Measurements from ENCODE around the gene ZNF385B. TPM values are rescaled to one million over a fixed set of nuclear protein-coding genes. Genes with fewer than 3 reads are reported as not detected.

The ZNF385B gene
- total RNA-seq, 1 experiment from 2014 or later, result not detected

DNA sequence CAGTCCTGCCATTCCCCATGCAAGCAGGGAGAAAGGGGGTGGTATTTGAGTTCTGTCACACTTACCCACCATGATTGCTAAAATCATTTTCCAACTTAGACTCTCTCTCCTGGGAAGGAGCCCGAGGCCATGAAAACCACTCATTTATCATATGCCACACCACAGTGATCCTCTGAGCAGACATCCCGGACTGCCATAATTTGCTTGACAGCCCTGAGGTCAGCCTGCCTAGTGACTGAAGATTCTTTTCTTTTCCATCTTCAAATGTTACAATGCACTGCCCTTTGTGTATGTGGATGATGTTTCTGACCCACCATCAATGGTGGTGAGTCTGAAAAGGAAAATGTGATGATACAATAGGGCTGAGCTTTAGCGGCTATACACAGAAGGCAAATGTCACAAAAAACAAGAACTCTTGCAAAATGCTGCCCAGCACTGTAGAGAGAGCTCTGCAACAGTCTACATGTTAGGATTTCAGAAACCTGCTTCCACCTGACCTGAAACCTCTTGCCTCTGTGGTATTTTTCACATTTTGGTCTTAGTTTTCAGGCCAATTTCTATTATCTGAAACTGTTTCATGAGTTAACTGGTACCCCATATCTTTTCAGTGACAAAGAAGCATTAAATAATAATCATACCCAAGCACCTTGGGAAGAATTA, 272.8 kb downstream of the ZNF385B start:
- DNase-seq (ENCODE audit: low spot score), result no peak

DNA sequence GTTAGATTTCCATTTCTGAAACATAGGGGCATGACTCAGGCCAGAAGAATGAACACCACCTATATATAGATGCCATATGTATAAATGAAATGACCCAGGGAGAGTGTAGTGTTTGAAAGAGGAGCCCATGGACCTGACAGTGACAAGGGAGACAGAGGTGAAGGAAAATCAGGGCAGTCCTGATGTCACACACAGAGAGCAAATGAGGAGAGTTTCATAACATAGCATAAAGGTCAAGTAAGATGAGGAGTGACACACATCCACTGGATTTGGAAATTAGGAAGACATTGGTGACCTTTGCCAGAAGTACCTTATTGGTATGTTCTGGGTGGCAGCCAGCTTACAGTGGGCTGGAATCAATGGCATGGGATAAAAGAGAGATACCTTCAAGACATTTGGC, 276.7 kb downstream of the ZNF385B start:
- no peak for DNase-seq (ENCODE audit: low spot score)

DNA sequence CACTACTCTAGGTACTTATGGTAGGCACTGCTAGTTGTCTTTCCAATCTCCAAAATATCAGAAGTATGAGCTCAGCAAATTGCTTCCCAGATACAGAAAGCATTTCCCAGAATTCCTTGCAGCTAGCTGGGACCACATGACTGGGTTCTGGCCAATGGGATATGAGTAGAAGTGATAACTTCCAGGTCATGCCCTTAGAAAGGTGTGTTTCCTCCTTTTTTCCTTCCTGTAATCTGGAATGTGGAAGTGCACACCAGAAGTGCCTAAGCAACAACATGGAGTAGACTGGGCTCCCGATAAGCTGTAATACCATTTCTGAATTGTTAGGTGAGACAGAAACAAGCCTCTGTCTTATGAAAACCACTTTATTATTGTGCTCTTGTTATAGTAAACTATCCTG, 279.8 kb downstream of the ZNF385B start:
- DNase-seq (ENCODE audit: low spot score), result peak; percentile 11

DNA sequence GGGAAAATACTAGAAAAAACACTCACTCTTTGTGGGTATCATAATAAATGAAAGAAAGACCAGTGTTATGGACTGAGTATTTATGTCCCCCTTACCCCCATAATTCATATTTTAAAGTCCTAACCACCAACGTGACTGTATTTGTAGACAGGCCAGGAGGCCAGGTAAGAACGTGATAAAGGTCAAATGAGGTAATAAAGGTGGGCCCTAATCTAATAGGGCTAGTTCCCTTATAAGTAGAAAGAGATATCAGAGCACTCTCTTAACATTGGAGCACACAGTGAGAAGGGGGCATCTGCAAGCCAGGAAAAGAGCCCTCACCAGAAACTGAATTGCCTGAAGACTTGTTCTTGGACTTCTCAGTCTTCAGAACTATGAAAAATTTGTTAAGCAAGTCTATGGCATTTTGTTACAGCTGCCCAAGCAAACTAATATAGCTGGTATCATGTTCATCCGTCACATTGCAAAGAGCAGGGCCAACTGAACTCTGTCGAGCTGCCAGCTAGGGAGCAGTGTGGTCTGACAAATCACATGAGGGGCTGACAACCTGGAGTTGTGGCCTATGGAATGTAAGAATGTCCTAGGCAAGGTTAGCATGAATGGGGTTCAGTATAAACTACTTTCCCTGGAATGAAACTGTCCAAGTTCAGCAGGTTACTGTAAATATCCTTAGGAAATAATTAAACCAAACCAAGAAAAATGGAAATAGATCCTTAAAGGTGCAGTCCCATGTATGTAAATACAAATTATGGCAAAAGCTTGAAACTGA, 280.9 kb downstream of the ZNF385B start:
- no peak for DNase-seq (ENCODE audit: low spot score)

DNA sequence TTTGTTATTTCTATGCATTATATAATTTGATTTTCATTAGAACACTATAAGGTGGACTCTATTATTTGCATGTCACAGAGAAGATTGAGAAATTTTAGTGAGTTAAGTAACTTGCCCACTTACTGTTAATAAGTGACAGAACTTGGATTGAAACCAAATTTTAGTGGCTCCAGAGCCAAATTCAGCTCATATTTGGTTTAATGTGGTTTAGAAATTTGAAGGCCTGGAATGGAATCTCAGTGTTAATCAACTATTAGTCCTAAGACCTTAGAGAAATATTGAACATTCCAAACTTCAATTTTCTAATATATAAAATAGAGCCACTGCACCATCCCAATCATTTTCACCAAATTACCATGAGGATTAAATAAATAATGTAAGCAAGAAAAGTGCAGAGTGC, 281.6 kb downstream of the ZNF385B start:
- DNase-seq (ENCODE audit: low spot score), result no peak

DNA sequence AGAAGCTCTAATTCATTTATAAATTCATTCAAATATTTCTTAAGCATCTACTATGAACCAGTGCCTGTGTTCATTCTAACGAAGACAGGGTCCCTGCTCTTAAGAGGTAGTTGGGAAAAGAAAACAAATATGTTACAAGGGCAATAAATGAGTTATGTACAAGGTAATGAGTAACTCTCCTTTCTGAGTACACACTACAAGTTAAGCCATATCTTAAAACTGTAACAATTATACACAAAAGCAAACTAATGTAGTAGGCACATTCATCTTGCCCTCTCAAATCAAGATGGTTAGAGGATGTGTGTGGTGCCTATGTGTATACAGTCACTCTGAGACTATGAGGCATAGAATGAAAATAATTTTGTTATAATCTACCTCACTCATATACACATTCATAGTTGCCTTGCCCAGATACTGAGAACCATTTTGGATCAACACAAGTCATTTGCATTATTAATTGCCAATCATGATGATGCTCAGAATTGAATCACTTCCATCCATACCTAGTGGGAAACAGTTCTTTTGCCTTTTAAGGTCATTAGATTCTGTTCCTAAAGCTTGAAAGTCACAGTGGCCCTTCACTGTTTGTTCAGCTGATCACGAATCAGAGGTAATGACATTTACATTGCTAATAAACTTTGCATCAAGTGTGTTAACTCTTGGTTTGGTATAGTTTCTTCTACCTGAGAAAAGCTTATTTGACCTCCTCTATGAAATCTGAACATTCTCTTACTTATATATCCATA, 283.1 kb downstream of the ZNF385B start:
- no peak for DNase-seq (ENCODE audit: low spot score)

DNA sequence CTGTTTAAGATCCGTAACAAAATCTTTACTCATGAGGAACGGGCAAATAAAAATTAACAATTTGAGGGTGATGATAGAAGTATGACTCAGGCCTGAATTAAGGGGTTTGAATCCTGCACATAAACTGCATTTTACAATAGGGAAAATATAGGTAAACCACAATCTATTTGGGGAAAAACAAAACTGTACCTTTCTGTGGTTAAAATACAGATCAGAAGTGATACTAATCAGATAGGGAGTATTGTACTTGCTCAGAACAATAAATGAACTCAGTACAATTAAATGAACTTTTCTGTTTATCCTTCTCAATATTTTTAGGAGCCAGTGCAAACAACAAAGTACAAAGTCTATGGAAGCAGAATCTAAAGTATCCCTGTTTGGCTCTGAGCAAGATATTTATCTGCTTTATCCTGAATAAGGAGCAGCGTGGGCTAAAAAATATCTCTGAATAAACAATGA, 287.3 kb downstream of the ZNF385B start:
- no peak for DNase-seq (ENCODE audit: low spot score)

DNA sequence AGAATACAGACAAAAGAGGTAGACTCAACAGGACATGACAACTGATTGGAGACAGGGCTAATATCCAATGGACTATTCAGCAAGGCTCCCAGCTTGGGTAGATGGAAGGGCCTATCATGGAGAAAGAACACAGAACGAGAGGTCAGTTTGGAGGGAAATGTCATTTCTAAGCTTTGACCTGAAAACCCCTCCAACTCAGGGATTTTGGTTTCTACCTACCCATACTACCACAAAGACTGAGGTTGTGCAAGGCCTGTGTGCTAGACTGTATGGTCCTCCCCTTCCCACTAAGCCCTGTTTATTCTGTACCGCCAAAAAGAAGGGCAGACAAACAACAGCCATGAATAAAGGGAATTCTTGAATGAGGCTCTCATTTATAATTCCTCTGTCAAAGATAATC, 288.9 kb downstream of the ZNF385B start:
- no peak for DNase-seq (ENCODE audit: low spot score)

DNA sequence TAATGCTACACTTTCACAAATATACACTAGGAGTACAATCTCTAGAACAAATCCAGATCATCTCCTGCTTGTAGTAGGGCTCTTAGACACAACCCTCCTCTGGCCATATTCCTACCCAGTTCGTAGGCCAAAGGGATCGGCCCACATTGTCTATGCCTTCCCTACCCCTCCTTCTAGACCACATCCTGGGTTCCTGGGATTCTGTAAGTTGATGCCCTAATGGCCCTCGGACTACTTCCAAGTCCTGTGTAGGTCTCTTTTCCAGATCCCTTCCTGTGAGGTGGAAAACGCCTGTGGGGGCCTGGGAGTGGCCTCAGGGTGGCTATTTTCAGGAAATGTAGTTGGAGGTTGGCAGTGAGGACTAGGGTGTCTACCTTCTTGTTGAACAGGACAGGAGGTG, 289.7 kb downstream of the ZNF385B start:
- DNase-seq (ENCODE audit: low spot score), result no peak

DNA sequence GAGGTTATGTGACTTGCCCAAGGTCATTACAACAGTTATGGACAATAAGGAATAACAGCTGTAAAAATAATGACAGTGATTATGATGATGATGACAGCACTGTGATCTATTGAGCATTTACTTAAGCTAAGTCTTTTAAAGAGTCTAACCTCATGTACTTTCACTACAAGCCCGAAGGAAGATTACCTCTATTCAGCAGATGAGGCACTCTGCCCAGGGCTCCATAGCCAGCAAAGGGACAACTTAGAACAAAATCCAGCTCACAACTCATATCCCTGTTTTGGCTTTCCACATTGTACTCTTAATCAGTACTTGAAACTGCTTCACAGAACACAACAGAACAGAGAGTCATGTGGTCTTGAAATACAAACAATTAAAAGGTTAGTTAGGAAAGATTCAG, 290.2 kb downstream of the ZNF385B start:
- DNase-seq (ENCODE audit: low spot score), result no peak

DNA sequence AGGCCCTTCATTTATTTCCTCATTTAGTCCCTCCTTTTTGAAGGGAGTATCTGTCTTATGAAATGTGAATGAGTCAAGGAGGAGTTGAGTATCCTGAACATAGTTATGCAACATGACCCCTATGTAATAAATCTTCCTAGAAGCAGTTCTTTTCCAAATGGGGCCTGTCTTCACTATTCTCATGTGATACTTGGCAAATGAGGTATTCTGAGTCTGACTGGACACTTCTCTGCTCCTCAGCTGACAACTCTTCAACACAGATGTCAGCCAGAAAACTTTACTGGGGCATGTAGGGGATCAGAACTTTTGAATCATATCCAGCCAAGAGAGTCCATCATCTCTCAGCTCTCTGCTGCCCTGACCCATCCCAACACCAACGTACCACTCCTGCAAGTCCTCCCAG, 291.6 kb downstream of the ZNF385B start:
- peak; percentile 16 for DNase-seq (ENCODE audit: low spot score)

DNA sequence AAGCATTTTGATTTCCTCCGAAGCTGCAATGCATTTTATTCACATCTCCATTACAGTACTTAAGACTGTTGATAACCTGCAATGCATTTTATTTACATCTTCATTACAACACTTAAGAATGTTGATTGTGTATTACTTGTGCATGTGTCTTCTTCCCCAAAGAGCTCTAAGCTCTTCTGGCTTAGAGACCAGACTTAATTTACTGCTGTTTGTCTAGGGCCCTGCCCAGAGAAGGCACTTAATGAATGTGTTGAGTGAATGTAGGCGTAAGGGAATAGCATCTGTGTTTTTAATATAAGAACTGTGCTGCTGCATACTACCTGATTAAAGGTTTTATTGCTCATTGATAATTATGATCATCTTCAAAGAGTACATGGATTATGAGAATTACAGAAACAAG, 295.6 kb downstream of the ZNF385B start:
- no peak for DNase-seq (ENCODE audit: low spot score)

DNA sequence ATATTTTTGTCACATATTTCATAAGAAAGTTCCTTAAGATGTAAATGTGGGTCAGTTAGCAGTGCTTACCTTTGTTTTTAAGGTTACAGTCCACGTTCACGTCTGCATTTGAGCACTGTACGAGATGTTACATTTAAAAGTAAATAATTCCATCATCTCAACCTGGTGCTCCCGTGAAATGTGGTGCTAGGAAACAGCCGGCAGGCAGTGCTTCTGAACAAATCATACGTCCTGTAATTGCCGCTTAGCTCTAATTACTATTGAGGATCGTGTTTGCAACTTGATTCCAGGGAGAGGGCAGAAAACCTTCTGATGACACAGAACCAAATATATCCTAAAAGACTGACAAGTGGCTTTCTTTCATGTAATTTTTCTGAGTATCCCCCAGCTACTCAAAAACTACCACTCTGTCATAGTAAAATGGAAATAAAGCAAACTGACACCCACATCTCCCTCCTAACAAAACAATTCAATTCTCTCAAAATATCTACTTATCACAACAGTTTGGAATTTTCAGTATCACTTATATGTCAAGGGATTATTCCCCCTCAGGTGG, 299.0 kb downstream of the ZNF385B start:
- DNase-seq (ENCODE audit: low spot score), result no peak

DNA sequence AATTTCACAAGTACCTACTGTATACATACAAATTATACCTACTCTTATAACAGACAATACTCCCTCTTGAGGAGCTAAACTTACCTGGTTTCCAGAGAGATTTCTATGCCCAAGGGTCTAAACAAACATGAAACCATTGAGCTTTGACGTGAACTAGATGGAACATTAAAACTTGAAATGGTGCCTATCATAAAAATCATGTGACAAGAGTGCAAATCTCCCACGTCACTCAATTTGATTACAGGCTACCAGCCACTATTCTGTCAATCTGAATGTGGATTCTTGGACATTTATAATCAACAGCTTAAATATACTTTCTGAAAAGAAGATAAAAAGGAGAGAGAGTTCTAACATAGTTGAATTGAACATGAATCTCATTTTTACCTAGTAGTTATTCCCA, 299.7 kb downstream of the ZNF385B start:
- DNase-seq (ENCODE audit: low spot score), result no peak

DNA sequence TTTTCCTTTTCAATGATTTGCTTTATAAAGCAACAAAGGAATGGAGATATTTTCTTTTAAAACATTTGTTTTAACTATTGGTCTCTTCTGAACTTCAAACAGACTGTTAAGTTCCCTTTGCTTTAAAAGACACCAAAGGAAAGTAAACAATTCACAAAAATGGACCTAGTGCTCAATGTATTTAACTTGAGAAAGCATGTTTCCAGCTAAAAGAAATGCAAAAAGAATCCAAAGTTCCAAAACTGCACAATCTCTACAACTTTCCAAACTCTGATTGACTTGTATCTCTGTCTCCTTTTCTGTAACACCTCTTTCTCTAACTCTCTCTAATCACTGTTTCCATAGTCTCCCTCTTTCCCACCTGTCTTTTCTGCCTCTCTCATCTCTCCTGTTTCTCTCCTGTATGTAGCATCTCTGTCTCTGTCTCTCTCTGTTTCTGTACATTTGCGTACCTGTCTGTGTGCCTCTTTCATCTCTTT, 301.1 kb downstream of the ZNF385B start:
- DNase-seq (ENCODE audit: low spot score), result no peak

DNA sequence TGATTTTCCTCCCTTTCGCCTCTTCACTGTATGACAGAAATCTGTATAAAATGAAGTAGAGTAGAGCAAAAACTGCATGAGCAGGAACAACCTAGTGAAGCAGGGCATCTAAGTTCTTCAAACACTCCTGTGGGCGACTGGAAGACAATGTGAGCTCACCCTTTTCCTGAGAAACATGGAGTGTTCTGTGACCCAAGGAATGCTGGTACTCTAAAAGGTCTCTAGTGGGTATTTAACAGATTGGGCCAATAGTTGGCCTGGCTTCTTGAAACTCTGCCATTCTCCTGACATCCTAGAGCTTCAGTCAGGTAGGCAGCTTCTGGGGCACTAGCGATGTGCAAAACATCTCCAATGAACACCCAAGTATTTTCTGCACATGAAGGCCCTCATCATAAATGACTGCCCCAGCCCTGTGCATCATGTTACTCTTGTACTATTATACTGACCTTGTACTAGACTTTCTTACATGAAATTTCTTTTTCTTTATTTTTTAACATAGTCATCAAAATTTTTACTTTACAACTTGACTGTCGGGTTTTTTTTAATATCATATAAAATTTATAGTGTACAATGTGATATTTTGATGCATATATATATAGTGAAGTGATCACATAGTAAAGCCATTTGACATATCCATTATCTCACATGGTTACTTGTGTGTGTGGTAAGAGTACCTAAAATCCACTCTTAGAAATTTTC, 302.2 kb downstream of the ZNF385B start:
- no peak for DNase-seq (ENCODE audit: low spot score)

DNA sequence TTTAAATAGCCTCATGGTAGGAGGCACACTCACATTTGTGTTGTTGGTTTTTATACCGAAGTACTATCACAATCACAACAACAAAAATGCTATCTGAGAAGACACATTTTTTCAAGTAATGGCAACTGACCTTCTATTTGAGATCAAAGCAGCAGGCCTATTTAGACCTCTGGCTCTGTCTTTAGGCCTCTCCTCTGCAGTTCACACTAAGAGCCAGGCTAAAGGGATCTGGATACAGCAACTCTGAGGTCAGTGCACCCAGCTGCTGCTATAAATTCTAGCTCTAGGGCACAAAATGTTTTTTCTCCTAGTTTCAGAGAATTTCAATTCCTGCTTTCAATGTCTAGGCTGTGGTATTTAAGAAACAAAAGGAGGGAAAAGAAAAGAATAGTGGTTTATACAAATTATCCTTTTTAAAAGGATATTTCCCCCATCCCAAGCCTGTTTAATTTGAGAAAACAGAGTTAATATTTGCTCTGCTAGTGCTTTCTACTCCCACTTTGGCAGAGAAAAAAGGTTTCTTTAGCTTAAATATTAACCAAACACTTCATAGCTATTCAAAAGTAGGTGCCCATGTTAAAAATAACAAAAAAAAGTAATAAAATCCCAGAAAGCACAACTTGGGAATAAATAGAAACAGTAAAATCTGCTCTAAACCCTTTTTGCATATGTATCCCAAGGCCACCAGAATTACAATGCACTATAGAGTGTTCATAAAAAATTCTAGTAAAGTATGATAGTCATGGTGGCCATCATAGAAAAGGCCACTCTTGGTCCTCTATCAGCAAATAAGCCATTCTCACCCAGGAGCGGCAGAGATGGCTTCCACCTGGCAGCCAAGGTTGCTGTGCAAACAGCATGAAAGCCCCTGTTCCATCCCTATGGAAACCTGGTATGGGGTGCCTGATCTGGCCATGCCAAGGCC, 303.1 kb downstream of the ZNF385B start:
- DNase-seq (ENCODE audit: low spot score), result no peak

DNA sequence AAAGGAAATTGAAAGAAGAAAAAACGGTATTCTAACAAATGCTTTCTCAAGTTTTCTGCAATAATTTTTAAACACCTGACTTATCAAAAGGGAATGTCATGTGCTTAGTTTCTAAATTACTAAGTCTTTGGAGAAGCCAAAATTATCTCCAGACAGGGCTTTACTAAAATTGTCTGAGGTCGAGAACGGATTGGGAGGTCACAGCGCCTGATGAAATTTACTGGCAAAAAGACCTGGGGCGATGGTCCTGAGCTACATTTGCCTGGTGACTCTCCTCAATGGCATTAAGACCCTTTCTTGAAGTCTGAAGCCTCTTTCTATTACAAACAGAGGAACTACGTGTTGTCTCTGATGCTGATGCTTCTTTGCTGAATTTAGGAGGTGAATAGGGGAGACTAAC, 305.0 kb downstream of the ZNF385B start:
- DNase-seq (ENCODE audit: low spot score), result no peak

DNA sequence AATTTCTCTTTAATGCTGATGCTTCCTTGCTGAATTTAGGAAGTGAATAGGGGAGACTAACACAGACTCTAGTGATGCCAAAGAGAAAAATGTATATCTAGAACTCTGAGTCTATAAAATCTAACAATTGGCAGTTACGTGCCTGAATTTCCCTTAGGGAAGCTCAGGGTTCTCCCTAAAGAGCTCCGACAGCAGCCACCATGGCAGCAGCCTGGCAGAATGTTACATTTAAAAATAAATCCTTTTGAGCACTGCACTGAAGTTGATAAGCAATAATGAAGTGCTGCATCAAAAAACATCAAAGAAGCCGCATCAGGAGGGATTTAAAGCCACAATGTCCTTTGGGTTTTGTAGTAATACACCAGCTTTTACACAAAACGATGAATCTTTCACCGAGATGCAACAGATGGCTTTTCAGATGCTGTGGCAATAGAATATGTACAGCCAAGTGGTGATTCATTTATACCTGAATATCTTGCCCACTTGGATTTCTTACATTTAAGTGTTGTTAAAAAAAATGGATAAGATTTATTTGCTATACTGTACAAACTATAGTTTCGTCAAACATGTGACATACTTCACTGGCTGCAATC, 305.6 kb downstream of the ZNF385B start:
- no peak for DNase-seq (ENCODE audit: low spot score)
